Measurements from ENCODE around the gene BCL3. TPM values are rescaled to one million over a fixed set of nuclear protein-coding genes. Genes with fewer than 3 reads are reported as not detected.

The BCL3 gene
- total RNA-seq, 6 experiments from 2014 or later = 24.1 to 95.6 (median 31.3) TPM

DNA sequence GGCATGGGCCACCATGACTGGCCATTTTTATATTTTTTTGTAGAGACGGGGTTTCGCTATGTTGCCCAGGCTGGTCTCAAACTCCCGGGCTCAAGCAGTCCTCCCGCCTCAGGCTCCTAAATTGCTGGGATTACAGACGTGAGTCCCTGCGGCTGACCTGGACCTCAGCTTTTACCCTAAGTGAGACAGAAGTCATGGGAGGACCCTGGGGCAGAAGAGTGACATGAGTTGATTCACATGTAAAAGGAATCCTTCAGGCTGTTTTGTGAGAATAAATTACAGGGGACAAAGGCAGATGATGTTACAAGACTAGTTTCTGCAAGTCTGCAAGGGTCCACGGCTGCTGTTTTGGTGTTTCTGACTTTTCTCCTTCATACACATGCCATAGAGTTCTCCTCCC lies 57.8 kb downstream of the BCL3 start:
- Histone ChIP-seq H3K9me3 (no peaks in the 10 kb centered on the region), H3K4me3 (no peak overlapping the region), H3K27ac (no peak overlapping the region), H3K4me1 (peaks cover 0 to 23% (median 10%) of the 10 kb centered on the region in 4 donors), H3K36me3 (no peaks in the 10 kb centered on the region), H3K27me3 (no peaks in the 10 kb centered on the region)
- WGBS (ENCODE audit: insufficient coverage, low coverage, low lambda C conversion rate, missing lambda C conversion rate) = 91% methylated on average over 6 of the region's 7 CpGs
- no peak for DNase-seq
- ATAC-seq = no peak
- intact Hi-C loops (cut with DNase I) = no loop called here
- no peak for TF ChIP-seq POLR2A (IDR thresholded peaks at IDR 0.05)
- TF ChIP-seq, protein P1, sequence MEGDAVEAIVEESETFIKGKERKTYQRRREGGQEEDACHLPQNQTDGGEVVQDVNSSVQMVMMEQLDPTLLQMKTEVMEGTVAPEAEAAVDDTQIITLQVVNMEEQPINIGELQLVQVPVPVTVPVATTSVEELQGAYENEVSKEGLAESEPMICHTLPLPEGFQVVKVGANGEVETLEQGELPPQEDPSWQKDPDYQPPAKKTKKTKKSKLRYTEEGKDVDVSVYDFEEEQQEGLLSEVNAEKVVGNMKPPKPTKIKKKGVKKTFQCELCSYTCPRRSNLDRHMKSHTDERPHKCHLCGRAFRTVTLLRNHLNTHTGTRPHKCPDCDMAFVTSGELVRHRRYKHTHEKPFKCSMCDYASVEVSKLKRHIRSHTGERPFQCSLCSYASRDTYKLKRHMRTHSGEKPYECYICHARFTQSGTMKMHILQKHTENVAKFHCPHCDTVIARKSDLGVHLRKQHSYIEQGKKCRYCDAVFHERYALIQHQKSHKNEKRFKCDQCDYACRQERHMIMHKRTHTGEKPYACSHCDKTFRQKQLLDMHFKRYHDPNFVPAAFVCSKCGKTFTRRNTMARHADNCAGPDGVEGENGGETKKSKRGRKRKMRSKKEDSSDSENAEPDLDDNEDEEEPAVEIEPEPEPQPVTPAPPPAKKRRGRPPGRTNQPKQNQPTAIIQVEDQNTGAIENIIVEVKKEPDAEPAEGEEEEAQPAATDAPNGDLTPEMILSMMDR (IDR thresholded peaks at IDR 0.05) = no peak

DNA sequence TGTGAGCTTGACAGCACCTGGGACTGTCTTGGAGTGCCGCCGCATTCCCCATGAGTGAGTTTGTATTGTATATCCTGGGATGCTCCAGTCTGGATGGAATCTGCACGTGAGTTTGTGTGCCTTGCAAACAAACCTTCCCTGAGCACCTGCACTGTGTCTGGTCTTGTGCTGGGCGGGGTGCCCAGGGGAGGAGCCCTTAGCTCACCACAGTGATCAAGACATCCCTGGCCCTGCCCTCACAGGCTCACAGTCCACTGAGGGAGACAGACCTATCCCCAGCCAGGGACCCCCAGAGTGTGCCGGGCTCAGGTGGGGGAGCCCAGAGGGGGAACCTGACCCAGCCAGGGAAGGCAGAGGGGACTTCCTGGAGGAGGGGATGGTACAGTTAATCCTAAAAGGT lies 58.7 kb downstream of the BCL3 start:
- Histone ChIP-seq H3K4me1 (peaks cover 0 to 23% (median 10%) of the 10 kb centered on the region in 4 donors), H3K27me3 (no peaks in the 10 kb centered on the region), H3K4me3 (no peak overlapping the region), H3K36me3 (no peaks in the 10 kb centered on the region), H3K9me3 (no peaks in the 10 kb centered on the region), H3K27ac (peak overlapping the region; percentile 38 to 75 (median 72))
- intact Hi-C loops (cut with DNase I) = no loop called here
- ATAC-seq = peak; percentile 77 to 86 (median 82)
- TF ChIP-seq, protein P1 (IDR thresholded peaks at IDR 0.05) = no peak
- TF ChIP-seq POLR2A (IDR thresholded peaks at IDR 0.05) = peak; percentile 10
- 0% methylated on average over 2 of the region's 5 CpGs for WGBS (ENCODE audit: insufficient coverage, low coverage, low lambda C conversion rate, missing lambda C conversion rate)
- peak; percentile 84 to 92 (median 92) for DNase-seq

DNA sequence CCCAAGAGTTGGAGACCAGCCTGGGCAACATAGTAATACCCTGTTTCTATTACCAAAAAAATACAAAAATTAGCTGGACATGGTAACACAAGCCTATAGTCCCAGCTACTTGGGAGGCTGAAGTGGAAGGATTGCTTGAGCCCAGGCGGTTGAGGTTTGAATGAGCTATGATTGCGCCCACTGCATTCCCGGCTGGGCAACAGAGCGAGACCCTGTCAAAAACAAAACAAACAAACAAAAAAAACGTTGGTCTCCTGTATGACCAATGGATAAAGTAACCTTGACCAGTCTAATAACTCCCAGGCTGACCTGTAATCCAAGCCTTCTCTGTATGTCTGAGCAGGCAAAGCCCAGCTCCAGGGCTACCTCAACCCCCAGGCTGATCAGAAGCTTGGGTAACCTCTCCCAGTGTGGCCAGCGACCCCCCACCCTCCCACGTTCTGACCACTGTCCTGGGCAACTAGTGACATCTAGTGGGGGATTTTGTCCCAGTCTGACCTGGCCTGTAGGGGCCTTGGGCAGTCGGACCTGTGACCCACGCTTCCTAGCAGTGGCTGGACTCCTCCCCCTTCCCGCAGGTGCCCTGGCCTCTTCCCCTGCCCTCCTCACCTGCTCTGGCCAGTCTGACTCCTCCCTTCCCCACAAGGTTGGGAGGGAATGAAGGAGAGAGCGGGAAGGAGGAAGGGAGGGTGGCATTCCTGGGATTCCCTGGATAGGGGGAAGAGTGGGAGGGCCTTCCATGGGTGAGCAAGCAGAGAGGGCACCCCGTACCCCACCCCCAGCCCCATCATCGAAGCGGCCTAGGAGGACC lies 59.3 kb downstream of the BCL3 start:
- DNase-seq = peak; percentile 80 to 82 (median 81)
- 11% methylated on average over 9 of the region's 14 CpGs for WGBS (ENCODE audit: insufficient coverage, low coverage, low lambda C conversion rate, missing lambda C conversion rate)
- peak overlapping the region; percentile 38 to 75 (median 72) for H3K27ac ChIP-seq

DNA sequence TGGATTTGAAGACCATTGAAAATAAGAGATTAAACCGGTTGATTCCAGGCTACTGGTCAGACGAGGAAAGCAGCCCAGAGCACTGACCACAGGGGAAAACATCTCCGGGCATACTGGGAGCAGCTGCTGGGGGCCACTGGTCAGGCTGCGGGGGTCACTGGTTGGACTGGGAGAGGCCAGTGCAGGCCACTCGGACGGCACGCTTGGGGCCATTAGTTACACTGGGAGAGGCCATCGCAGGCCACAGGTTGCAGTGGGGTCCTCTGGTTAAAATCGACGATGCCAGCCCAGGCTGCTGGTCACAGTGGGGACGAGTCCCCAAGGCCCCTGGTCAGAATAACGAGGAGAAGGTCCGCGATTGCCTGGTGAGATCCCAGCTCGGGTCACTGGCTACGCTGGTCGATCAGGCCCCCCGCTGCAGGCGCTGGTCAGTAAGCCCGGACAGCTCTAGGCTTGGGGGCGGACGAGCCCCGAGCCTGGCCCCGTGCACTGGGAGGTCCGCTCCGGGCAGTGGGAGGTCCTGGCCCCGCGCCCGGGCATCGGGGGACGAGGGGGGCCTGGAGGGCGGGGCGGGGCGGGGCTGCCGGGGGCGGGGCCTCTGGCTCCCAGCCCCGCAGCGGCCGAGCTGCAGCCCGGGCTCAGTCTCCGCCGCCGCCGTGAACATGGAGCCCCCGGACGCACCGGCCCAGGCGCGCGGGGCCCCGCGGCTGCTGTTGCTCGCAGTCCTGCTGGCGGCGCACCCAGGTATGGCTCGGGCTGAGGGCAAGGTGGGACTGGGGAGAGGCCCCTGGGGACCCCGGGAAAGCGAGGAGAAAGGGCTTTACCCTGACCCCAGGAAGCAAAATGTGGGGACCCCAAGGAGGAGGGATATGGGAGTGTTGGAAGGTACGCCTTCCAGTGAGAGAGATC lies 60.2 kb downstream of the BCL3 start, which contains the start of gene BCAM:
Gene BCAM (plus strand): TSS at position 641 of the 909 bp plus-strand sequence. CDS start 22 bp downstream, at position 663.
- H3K4me3 ChIP-seq = peak within 1 kb of the TSS; percentile 53 to 56 (median 54)
- peaks cover 0 to 23% (median 10%) of the 10 kb centered on the region in 4 donors for H3K4me1 ChIP-seq
- H3K27ac ChIP-seq = peak within 1 kb of the TSS; percentile 38 to 75 (median 72)
- ATAC-seq = peak; percentile 72 to 76 (median 74)
- TF ChIP-seq, protein P1 (IDR thresholded peaks at IDR 0.05) = no peak
- TF ChIP-seq POLR2A (IDR thresholded peaks at IDR 0.05) = peak; percentile 51
- WGBS (ENCODE audit: insufficient coverage, low coverage, low lambda C conversion rate, missing lambda C conversion rate) = 5% methylated on average over 7 of the region's 59 CpGs
- DNase-seq = peak; percentile 85 to 90 (median 86)
- no peaks in the 10 kb centered on the region for H3K27me3 ChIP-seq
- H3K36me3 ChIP-seq = no peaks in the 10 kb centered on the region
- intact Hi-C loops (cut with DNase I) = no loop called here
- H3K9me3 ChIP-seq = no peaks in the 10 kb centered on the region

More for the DNA sequence above, 59.3 kb downstream of the BCL3 start:
- intact Hi-C loops (cut with DNase I) = no loop called here
- Histone ChIP-seq H3K36me3 (no peaks in the 10 kb centered on the region), H3K27me3 (no peaks in the 10 kb centered on the region), H3K9me3 (no peaks in the 10 kb centered on the region), H3K4me3 (peak overlapping the region in 1 of 3 donors; percentile 56), H3K4me1 (peaks cover 0 to 23% (median 10%) of the 10 kb centered on the region in 4 donors)
- ATAC-seq = peak; percentile 69 to 83 (median 74)
- TF ChIP-seq, protein P1 (IDR thresholded peaks at IDR 0.05) = peak; percentile 42 to 58 (median 54)
- TF ChIP-seq POLR2A (IDR thresholded peaks at IDR 0.05) = no peak
